HepG2 (cell line): ENCODE data around the gene BMF. TPM values are rescaled to one million over a fixed set of nuclear protein-coding genes. Genes with fewer than 3 reads are reported as not detected.

ENCODE experiments used
- ATAC-seq: fragments of 200-7000 bp; cut with Tn5 transposase; 3 replicates; pipeline ENCODE4 v1.9.1; 2020; ENCODE audit warnings: mild to moderate bottlenecking, moderate library complexity
- BruUV-seq: library from RNA; stranded (reverse); fragments of 400-500 nt; replicated peaks from 2 replicates; lab custom pipeline; 2021; lab: Mats Ljungman, UMichigan
- CTCF ChIA-PET: fragments of 300-600 bp; formaldehyde crosslinking; extraction: SDS; loops from one replicate; lab custom pipeline; 2021; ENCODE audit warnings: low total read pairs, inconsistent platforms, low intra/inter-chr PET ratio; lab: Yijun Ruan, JAX
- POLR2A ChIA-PET: fragments of 350-600 bp; sonication (Branson Sonifier 250); formaldehyde crosslinking; loops from one replicate; lab custom pipeline; 2020; ENCODE audit warnings: antibody characterized with exemption, inconsistent platforms; lab: Yijun Ruan, JAX
- DNase-seq: peaks from one replicate; pipeline ENCODE4 v3.0.0-alpha.2; 2015; ENCODE audit warnings: low spot score
- FAIRE-seq: peaks from 3 replicates; lab custom pipeline; 2011; peaks lifted over from hg19 to GRCh38; lab: Jason Lieb, UNC
- H2AFZ ChIP-seq: one replicate; pipeline ENCODE4 v1.6.1; 2011; ENCODE audit warnings: low read length, inconsistent platforms
- H3K27ac ChIP-seq: fragments of 300-600 bp; 3 replicates; pipeline ENCODE4 v1.8.0; 2011; ENCODE audit warnings: mixed run types, mild to moderate bottlenecking, mixed read lengths, low read length, inconsistent platforms; ENCODE audit not compliant: insufficient read depth; ENCODE audit errors: extremely low read length
- H3K27me3 ChIP-seq, 2 experiments: fragments of 200-600 bp in 1 of 2; 2 replicates in 1 of 2; 3 replicates in 1 of 2; pipeline versions ENCODE4 v1.6.0 to v1.8.0; 2011; ENCODE audit warnings: low read length in 2 of 2, mild to moderate bottlenecking in 2 of 2, moderate library complexity in 2 of 2, inconsistent platforms in 1 of 2; ENCODE audit not compliant: insufficient read depth in 2 of 2, control insufficient read depth in 1 of 2
- H3K36me3 ChIP-seq, 2 experiments: fragments of 200-600 bp in 1 of 2; replicated peaks in 1 of 2; 2 replicates in 1 of 2; 3 replicates in 1 of 2; pipeline versions ENCODE4 v1.5.1 to v1.8.0; 2011; ENCODE audit warnings: low read length in 2 of 2, inconsistent platforms in 1 of 2; ENCODE audit not compliant: insufficient read depth in 2 of 2, control insufficient read depth in 1 of 2
- H3K4me1 ChIP-seq: 2 replicates; pipeline ENCODE4 v1.5.1; 2012; ENCODE audit warnings: low read length, inconsistent platforms; ENCODE audit not compliant: insufficient read depth
- H3K4me2 ChIP-seq: 2 replicates; pipeline ENCODE4 v1.6.0; 2011; ENCODE audit warnings: low read depth, low read length, inconsistent platforms
- H3K4me3 ChIP-seq, 3 experiments: fragments of 200-600 bp in 1 of 3; sonication (generic), shearing (Covaris generic) in 1 of 3; replicated peaks in 1 of 3; 2 replicates each; pipeline ENCODE4 v1.5.1; 2011 to 2016; ENCODE audit warnings: low read length in 3 of 3, inconsistent platforms in 2 of 3, low read depth in 2 of 3, mild to moderate bottlenecking in 2 of 3, control low read depth in 1 of 3, mixed read lengths in 1 of 3; ENCODE audit not compliant: insufficient read depth in 1 of 3
- H3K79me2 ChIP-seq: one replicate; pipeline ENCODE4 v1.6.1; 2011; ENCODE audit warnings: low read length, inconsistent platforms; ENCODE audit not compliant: insufficient read depth
- H3K9ac ChIP-seq: 2 replicates; pipeline ENCODE4 v1.6.0; 2011; ENCODE audit warnings: mild to moderate bottlenecking, low read depth, low read length, inconsistent platforms; ENCODE audit not compliant: insufficient read depth
- H3K9me3 ChIP-seq: 2 replicates; pipeline ENCODE4 v1.5.1; 2012; ENCODE audit warnings: mild to moderate bottlenecking, low read length
- H4K20me1 ChIP-seq: 2 replicates; pipeline ENCODE4 v1.6.0; 2011; ENCODE audit warnings: inconsistent platforms, mild to moderate bottlenecking, low read length, moderate library complexity; ENCODE audit not compliant: insufficient read depth
- JDP2 ChIP-seq: sonication (generic); formaldehyde crosslinking; IDR thresholded peaks from 2 replicates; pipeline ENCODE4 v1.8.1; 2022; ENCODE audit warnings: missing genetic modification reagents, borderline replicate concordance
- ZNF121 ChIP-seq: sonication (generic); formaldehyde crosslinking; IDR thresholded peaks from 2 replicates; pipeline ENCODE4 v1.5.0; 2020; ENCODE audit warnings: mild to moderate bottlenecking, missing genetic modification reagents
- WGBS: methylation state at CpG from one replicate; pipeline ENCODE4 v1.1.6; 2017; ENCODE audit warnings: low lambda C conversion rate; 5-methylcytosine and 5-hydroxymethylcytosine counted together
- in situ Hi-C: cut with HindIII; loops from 2 replicates; pipeline ENCODE4 v1.10.0; 2017; ENCODE audit warnings: low pct_unique_long_range_greater_than_20kb; ENCODE audit not compliant: extremely low pct_ligation_motif_present
- intact Hi-C: fragments of 100-400 bp; cut with micrococcal nuclease; formaldehyde crosslinking; loops from one replicate; pipeline ENCODE4 v1.10.0; 2022; ENCODE audit not compliant: unreplicated experiment
- polyA plus RNA-seq, 8 experiments: library from polyadenylated mRNA; depleted of rRNA in 3 of 8; stranded (reverse) in 7 of 8; unstranded in 1 of 8; fragments of >200 nt; fragmentation: Illumina TruSeq in 4 of 8; extraction: Trizol in 4 of 8; gene quantifications; 2 replicates each; pipeline versions ENCODE4 v1.2.1 to v1.2.3, GENCODE V29; 2011 to 2016; ENCODE audit warnings: low read depth in 4 of 8, missing spikeins in 1 of 8, mixed read lengths in 1 of 8; ENCODE audit not compliant: insufficient read depth in 1 of 8
- total RNA-seq, 5 experiments: library from RNA; depleted of rRNA; stranded (reverse); fragments of >200 nt; fragmentation: Illumina TruSeq; extraction: Trizol; gene quantifications; 2 replicates each; pipeline ENCODE4 v1.2.3, GENCODE V29; 2016; ENCODE audit warnings: low read depth in 1 of 5
- TF ChIP-seq, protein P1 (sequence below): sonication (generic); formaldehyde crosslinking; IDR thresholded peaks from 2 replicates; pipeline ENCODE4 v1.4.0; 2020; ENCODE audit warnings: missing genetic modification reagents
- TF ChIP-seq, protein P2 (sequence below): sonication (generic); formaldehyde crosslinking; IDR thresholded peaks from 2 replicates; pipeline ENCODE4 v1.8.1; 2022; ENCODE audit warnings: mild to moderate bottlenecking, missing genetic modification reagents
- TF ChIP-seq, protein P3 (sequence below): IDR thresholded peaks from 2 replicates; pipeline ENCODE4 v1.6.1; 2018; ENCODE audit warnings: missing genetic modification reagents, mild to moderate bottlenecking, missing compliant biosample characterization
- TF ChIP-seq, protein P4 (sequence below): sonication (generic); formaldehyde crosslinking; IDR thresholded peaks from 2 replicates; pipeline ENCODE4 v1.8.0; 2023; ENCODE audit warnings: mild to moderate bottlenecking, missing genetic modification reagents

BMF gene
- total and polyA plus RNA-seq, 2 of the 13 experiments (the other 11 are each of a cell fraction or from before 2014, with no cell fraction given): 8.7 to 15.9 TPM

DNA sequence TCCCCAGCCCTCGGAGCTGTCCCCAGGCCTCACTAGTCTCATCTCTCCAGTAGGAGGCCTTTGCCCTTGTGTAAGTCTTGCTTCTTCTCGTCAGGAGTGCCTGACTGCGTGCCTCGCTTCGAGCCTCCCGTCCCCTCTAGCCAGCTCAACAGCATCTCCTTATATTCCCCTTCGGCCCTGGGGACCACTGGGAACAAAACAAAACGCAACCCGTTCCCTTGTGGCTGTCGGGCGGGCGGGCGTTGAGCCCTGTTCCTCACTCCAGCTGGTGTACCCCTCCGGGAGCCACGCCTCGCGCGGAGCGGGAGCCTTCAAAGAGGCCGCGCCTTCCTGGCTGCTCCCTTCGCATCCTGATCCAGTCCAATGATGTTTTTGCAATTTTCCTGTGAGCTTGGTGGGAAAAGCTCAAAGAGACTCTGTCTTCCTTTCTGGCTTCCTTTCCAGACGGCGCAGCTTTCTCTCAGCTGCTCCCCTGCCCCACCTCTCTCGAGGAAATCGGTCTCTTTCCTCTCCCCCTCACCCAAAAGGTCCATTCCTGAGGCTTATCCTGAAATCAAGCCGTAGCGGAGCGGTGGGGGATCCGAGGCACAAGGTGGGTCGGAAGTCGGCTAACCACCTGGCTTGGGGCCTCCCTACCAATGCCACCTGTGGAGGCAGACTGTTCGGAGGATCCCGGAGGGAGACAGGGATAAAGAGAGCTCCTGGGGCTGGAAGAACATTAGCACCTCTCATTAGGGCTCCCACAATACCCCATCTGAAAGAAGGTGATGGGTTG is 36.3 kb downstream of the BMF start (continued):
- TF ChIP-seq, protein P1, sequence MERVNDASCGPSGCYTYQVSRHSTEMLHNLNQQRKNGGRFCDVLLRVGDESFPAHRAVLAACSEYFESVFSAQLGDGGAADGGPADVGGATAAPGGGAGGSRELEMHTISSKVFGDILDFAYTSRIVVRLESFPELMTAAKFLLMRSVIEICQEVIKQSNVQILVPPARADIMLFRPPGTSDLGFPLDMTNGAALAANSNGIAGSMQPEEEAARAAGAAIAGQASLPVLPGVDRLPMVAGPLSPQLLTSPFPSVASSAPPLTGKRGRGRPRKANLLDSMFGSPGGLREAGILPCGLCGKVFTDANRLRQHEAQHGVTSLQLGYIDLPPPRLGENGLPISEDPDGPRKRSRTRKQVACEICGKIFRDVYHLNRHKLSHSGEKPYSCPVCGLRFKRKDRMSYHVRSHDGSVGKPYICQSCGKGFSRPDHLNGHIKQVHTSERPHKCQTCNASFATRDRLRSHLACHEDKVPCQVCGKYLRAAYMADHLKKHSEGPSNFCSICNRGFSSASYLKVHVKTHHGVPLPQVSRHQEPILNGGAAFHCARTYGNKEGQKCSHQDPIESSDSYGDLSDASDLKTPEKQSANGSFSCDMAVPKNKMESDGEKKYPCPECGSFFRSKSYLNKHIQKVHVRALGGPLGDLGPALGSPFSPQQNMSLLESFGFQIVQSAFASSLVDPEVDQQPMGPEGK (CRISPR knock-in tag): no peak
- TF ChIP-seq, protein P2, sequence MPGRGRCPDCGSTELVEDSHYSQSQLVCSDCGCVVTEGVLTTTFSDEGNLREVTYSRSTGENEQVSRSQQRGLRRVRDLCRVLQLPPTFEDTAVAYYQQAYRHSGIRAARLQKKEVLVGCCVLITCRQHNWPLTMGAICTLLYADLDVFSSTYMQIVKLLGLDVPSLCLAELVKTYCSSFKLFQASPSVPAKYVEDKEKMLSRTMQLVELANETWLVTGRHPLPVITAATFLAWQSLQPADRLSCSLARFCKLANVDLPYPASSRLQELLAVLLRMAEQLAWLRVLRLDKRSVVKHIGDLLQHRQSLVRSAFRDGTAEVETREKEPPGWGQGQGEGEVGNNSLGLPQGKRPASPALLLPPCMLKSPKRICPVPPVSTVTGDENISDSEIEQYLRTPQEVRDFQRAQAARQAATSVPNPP (CRISPR knock-in tag): no peak
- TF ChIP-seq, protein P3, sequence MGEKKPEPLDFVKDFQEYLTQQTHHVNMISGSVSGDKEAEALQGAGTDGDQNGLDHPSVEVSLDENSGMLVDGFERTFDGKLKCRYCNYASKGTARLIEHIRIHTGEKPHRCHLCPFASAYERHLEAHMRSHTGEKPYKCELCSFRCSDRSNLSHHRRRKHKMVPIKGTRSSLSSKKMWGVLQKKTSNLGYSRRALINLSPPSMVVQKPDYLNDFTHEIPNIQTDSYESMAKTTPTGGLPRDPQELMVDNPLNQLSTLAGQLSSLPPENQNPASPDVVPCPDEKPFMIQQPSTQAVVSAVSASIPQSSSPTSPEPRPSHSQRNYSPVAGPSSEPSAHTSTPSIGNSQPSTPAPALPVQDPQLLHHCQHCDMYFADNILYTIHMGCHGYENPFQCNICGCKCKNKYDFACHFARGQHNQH (CRISPR knock-in tag): no peak

DNA sequence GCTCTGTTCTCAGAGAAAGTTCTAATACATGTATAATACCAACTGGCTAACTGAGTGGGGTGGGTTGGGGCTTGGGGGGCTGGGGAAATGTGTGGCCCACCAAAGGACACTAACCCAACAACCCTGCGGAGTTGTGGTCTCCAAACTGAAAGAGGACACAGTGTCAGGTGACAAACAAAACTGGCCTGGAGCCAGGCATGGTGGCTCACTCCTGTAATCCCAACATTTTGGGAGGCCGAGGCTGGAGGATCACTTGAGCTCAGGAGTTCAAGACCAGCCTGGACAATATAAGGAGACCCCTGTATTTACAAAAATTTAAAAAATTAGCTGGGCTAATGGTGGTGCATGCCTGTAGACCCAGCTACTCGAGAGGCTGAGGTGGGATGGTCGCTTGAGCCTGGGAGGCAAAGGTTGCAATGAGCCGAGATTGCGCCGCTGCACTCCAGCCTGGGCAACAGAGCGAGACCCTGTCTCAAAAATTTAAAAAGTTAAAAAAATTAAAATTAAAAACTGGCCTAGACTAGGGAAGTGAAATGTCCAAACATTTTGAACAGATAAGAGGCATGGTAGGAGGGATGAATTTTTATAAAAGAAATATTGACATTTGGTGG is 38.0 kb downstream of the BMF start:
- Histone ChIP-seq H3K9me3 (no peaks in the 10 kb centered on the region), H3K4me3 (no peak overlapping the region), H3K4me1 (peaks cover 48% of the 10 kb centered on the region), H2AFZ (no peak overlapping the region), H3K36me3 (no peaks in the 10 kb centered on the region), H3K79me2 (no peaks in the 10 kb centered on the region), H4K20me1 (no peaks in the 10 kb centered on the region), H3K9ac (no peak overlapping the region), H3K4me2 (no peak overlapping the region)
- POLR2A ChIA-PET: interaction anchor here (0.6 to 4.6 kb wide), 8 partner anchors 11 to 520 kb away, joined by 3 to 45 read pairs (median 14); partner anchors contain the start of gene BUB1B
- intact Hi-C loops (no loop called here), in situ Hi-C loops (no loop called here)
- ATAC-seq: no peak
- DNase-seq: no peak
- CTCF ChIA-PET: no interaction called here
- 88% methylated on average over 7 of the region's 8 CpGs for whole genome bisulfite sequencing
- BruUV-seq: no TSS peak
- TF ChIP-seq JDP2: no peak
- peak; percentile 16; the same call in 1 of the 2 replicates for TF ChIP-seq ZNF121
- TF ChIP-seq, protein P4, sequence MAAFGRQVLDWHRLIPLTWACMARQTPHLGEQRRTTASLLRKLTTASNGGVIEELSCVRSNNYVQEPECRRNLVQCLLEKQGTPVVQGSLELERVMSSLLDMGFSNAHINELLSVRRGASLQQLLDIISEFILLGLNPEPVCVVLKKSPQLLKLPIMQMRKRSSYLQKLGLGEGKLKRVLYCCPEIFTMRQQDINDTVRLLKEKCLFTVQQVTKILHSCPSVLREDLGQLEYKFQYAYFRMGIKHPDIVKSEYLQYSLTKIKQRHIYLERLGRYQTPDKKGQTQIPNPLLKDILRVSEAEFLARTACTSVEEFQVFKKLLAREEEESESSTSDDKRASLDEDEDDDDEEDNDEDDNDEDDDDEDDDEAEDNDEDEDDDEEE (CRISPR knock-in tag): no peak
- TF ChIP-seq, all 625 proteins: peak for 1
- Histone ChIP-seq H3K27ac (peak overlapping the region; percentile 69), H3K27me3 (no peaks in the 10 kb centered on the region)
- no peak for FAIRE-seq
